Cerebellar nuclear complex (tissue), 1 donor: ENCODE measurements around the gene RAX2.
"Not testable (repeated sequence)": the region's sequence is repeated elsewhere in the genome, so short reads cannot be mapped to it uniquely, and the experiment has no call there.

Experiments
- DNase-seq, 2 experiments: peaks; one replicate each; lab custom pipeline; 2025; lab: John Stamatoyannopoulos, UW

The RAX2 gene

GRCh38 chr19:3778104-3778867 lies 6.3 kb upstream of the RAX2 start:
- no peak for DNase-seq

- no peak for DNase-seq
Measured at GRCh38 chr19:3776479-3777040, 4.5 kb upstream of the RAX2 start.

- no peak for DNase-seq
Measured at GRCh38 chr19:3775831-3776230, 3.8 kb upstream of the RAX2 start.

- no peak for DNase-seq
Measured at GRCh38 chr19:3775374-3775711, 3.3 kb upstream of the RAX2 start.

GRCh38 chr19:3774621-3775373 lies 2.8 kb upstream of the RAX2 start:
- no peak for DNase-seq

GRCh38 chr19:3773814-3774515 lies 1.9 kb upstream of the RAX2 start:
- no peak for DNase-seq

GRCh38 chr19:3771000-3771905 lies 775 bp downstream of the RAX2 start:
- DNase-seq, result no peak

GRCh38 chr19:3770136-3770999 lies 1.7 kb downstream of the RAX2 start:
- no peak for DNase-seq

- no peak for DNase-seq
Measured at GRCh38 chr19:3769494-3769893, 2.5 kb downstream of the RAX2 start.

GRCh38 chr19:3768748-3769099 lies 3.3 kb downstream of the RAX2 start:
- DNase-seq, result no peak

GRCh38 chr19:3768015-3768747 lies 3.8 kb downstream of the RAX2 start:
- no peak for DNase-seq

- DNase-seq, result no peak
Measured at GRCh38 chr19:3767050-3767449, 5.0 kb downstream of the RAX2 start.

GRCh38 chr19:3766520-3766919 lies 5.5 kb downstream of the RAX2 start:
- DNase-seq, result no peak

- DNase-seq, result not testable (repeated sequence)
Measured at GRCh38 chr19:3765757-3766156, 6.3 kb downstream of the RAX2 start.

- no peak for DNase-seq
Measured at GRCh38 chr19:3765121-3765520, 6.9 kb downstream of the RAX2 start.

- DNase-seq, result peak; percentile 82 to 93
Measured at GRCh38 chr19:3762501-3763459, 9.2 kb downstream of the RAX2 start, which contains the start of gene MRPL54. Gene MRPL54 (plus strand): TSS chr19:3762682. CDS start chr19:3762701, 19 bp downstream.

GRCh38 chr19:3762130-3762473 lies 9.9 kb downstream of the RAX2 start:
- DNase-seq, result no peak

GRCh38 chr19:3761382-3762129 lies 10.5 kb downstream of the RAX2 start, which contains the start of gene APBA3:
Gene APBA3 (minus strand): TSS chr19:3761692. CDS start chr19:3760264, 1,428 bp downstream.
- DNase-seq, result peak in 1 of 2 experiments; percentile 70
